PC-3 (cell line): ENCODE results near the gene FUS.

ENCODE experiments used
- EZH2 ChIP-seq: fragments of 300-600 bp; sonication (generic); IDR thresholded peaks from one replicate; pipeline ENCODE4 v1.6.1; 2017; ENCODE audit warnings: antibody characterized with exemption, mild to moderate bottlenecking, low read length; ENCODE audit not compliant: unreplicated experiment
- TF ChIP-seq, protein P1 (sequence below): fragments of 300-600 bp; sonication (generic); conservative IDR thresholded peaks from 2 replicates; pipeline ENCODE4 v1.5.1; 2017; ENCODE audit warnings: antibody characterized with exemption, low read depth, mild to moderate bottlenecking, low read length

DNA sequence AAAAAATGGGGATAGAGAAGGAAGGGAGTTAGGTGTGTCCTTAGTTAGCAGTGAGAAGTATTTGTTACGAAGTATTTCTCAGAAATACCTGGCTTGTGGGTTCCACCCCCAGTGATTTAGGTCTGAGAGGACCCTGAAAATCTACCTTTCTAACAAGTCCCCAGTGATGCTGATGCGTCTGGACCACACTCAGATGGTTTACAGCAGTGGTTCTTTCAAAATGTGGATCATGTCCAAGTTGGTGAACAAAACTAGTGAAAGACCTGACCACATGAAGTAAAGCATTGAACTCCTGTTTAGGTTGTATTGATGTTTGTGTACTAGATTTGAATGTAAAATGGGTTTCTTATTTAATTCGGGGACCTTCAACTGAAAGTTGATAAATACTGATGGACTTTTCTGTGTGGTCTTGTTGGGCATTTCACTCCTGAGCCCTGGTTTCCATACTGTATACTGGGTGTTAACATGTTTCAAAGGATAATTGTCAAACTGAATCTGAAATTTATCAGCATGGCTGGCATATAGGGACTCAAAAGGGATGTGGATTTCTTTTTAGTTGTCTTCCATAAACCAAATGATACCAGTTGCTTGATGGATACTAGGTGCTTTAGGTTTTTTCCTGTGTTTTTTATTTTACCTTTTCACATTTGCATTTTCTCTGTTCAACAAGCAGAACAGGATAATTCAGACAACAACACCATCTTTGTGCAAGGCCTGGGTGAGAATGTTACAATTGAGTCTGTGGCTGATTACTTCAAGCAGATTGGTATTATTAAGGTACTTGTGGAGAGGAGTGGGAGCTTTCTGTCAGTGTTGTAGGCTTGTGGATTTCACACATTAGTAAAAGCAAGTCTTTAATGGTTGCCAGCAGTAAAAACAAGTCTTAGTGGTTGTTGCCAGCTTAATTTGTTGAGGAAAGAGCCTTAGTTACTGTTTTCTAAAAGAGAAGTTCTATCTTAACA lies 8.8 kb downstream of the FUS start:
- TF ChIP-seq, protein P1, sequence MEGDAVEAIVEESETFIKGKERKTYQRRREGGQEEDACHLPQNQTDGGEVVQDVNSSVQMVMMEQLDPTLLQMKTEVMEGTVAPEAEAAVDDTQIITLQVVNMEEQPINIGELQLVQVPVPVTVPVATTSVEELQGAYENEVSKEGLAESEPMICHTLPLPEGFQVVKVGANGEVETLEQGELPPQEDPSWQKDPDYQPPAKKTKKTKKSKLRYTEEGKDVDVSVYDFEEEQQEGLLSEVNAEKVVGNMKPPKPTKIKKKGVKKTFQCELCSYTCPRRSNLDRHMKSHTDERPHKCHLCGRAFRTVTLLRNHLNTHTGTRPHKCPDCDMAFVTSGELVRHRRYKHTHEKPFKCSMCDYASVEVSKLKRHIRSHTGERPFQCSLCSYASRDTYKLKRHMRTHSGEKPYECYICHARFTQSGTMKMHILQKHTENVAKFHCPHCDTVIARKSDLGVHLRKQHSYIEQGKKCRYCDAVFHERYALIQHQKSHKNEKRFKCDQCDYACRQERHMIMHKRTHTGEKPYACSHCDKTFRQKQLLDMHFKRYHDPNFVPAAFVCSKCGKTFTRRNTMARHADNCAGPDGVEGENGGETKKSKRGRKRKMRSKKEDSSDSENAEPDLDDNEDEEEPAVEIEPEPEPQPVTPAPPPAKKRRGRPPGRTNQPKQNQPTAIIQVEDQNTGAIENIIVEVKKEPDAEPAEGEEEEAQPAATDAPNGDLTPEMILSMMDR = no peak
- no peak for TF ChIP-seq EZH2
